GM12878 (cell line): Measurements from ENCODE around the gene ADCY2. TPM values are rescaled to one million over a fixed set of nuclear protein-coding genes. Genes with fewer than 3 reads are reported as not detected.

ENCODE experiments used
- ATAC-seq: fragments of 200-7000 bp; cut with Tn5 transposase; 3 replicates; pipeline ENCODE4 v1.9.1; 2020; ENCODE audit warnings: mild to moderate bottlenecking, moderate library complexity
- BruUV-seq: library from RNA; stranded (reverse); fragments of 400-500 nt; replicated peaks from 2 replicates; lab custom pipeline; 2021; lab: Mats Ljungman, UMichigan
- CTCF ChIA-PET: fragments of 300-600 bp; sonication (Branson Sonifier 250); formaldehyde crosslinking; extraction: SDS; loops from one replicate; lab custom pipeline; 2021; ENCODE audit warnings: inconsistent platforms; lab: Yijun Ruan, JAX
- POLR2A ChIA-PET: fragments of 350-600 bp; formaldehyde crosslinking; extraction: SDS; loops from one replicate; lab custom pipeline; 2021; ENCODE audit warnings: inconsistent platforms; lab: Charles Lee
- RAD21 ChIA-PET: fragments of 300-600 bp; sonication (Branson Sonifier 250); formaldehyde crosslinking; loops from one replicate; lab custom pipeline; 2023; ENCODE audit warnings: antibody characterized with exemption; ENCODE audit not compliant: unreplicated experiment; lab: Charles Lee
- SMC1A ChIA-PET: fragments of 300-600 bp; sonication (Branson Sonifier 250); formaldehyde crosslinking; loops from one replicate; lab custom pipeline; 2023; ENCODE audit not compliant: unreplicated experiment, uncharacterized antibody; lab: Charles Lee
- DNase-seq: peaks from one replicate; pipeline ENCODE4 v3.0.0-alpha.2; 2011; ENCODE audit warnings: low read depth, low spot score
- FAIRE-seq: peaks from 3 replicates; lab custom pipeline; 2011; peaks lifted over from hg19 to GRCh38; lab: Jason Lieb, UNC
- H2AFZ ChIP-seq: 2 replicates; pipeline ENCODE4 v1.6.0; 2011; ENCODE audit warnings: low read depth, low read length, control low read depth; ENCODE audit not compliant: control insufficient read depth
- H3K27ac ChIP-seq: 2 replicates; pipeline ENCODE4 v1.5.1; 2011; ENCODE audit warnings: control low read depth; ENCODE audit not compliant: control insufficient read depth, insufficient read depth
- H3K27me3 ChIP-seq, 2 experiments: replicated peaks in 1 of 2; 2 replicates each; pipeline versions ENCODE4 v1.6.0 to v1.6.1; 2011; ENCODE audit warnings: low read length in 1 of 2; ENCODE audit not compliant: control insufficient read depth in 2 of 2, insufficient read depth in 2 of 2
- H3K36me3 ChIP-seq, 2 experiments: 2 replicates each; pipeline ENCODE4 v1.5.1; 2011; ENCODE audit warnings: low read length in 1 of 2; ENCODE audit not compliant: control insufficient read depth in 2 of 2, insufficient read depth in 2 of 2
- H3K4me1 ChIP-seq: 2 replicates; pipeline ENCODE4 v1.6.1; 2011; ENCODE audit warnings: mild to moderate bottlenecking, low read length, moderate library complexity, mixed read lengths; ENCODE audit not compliant: control insufficient read depth, insufficient read depth
- H3K4me2 ChIP-seq: 2 replicates; pipeline ENCODE4 v1.6.0; 2011; ENCODE audit warnings: control low read depth; ENCODE audit not compliant: control insufficient read depth, insufficient read depth
- H3K4me3 ChIP-seq: fragments of 200-600 bp; sonication (generic); 2 replicates; pipeline ENCODE4 v1.5.1; 2016
- H3K79me2 ChIP-seq: 2 replicates; pipeline ENCODE4 v1.6.0; 2011; ENCODE audit warnings: low read length; ENCODE audit not compliant: control insufficient read depth, insufficient read depth
- H3K9ac ChIP-seq: 2 replicates; pipeline ENCODE4 v1.8.0; 2011; ENCODE audit warnings: low read length, control low read depth, mixed read lengths; ENCODE audit not compliant: control insufficient read depth, insufficient read depth
- H3K9me3 ChIP-seq: replicated peaks from 3 replicates; pipeline ENCODE4 v1.5.1; 2011; ENCODE audit warnings: mild to moderate bottlenecking, low read length; ENCODE audit not compliant: control insufficient read depth, insufficient read depth
- H4K20me1 ChIP-seq: 2 replicates; pipeline ENCODE4 v1.6.0; 2011; ENCODE audit not compliant: control insufficient read depth, insufficient read depth
- ASH2L ChIP-seq: fragments of 300-600, 200-600 bp; sonication (generic); IDR thresholded peaks from 2 replicates; pipeline ENCODE4 v1.6.1; 2017; ENCODE audit warnings: low read depth, mild to moderate bottlenecking, borderline replicate concordance
- CREM ChIP-seq: IDR thresholded peaks from 2 replicates; pipeline ENCODE4 v1.6.1; 2014; ENCODE audit warnings: antibody characterized with exemption, low read depth
- ELK1 ChIP-seq: IDR thresholded peaks from 2 replicates; pipeline ENCODE4 v1.6.1; 2012; ENCODE audit warnings: low read depth, low read length, improper control_type of control experiment
- HDGF ChIP-seq: fragments of 450-650 bp; IDR thresholded peaks from 2 replicates; pipeline ENCODE4 v1.6.1; 2016; ENCODE audit warnings: antibody characterized with exemption
- SIN3A ChIP-seq: IDR thresholded peaks from 2 replicates; pipeline ENCODE4 v1.6.1; 2012; ENCODE audit warnings: low read depth, low read length, improper control_type of control experiment
- SIX5 ChIP-seq: IDR thresholded peaks from 2 replicates; pipeline ENCODE4 v1.6.1; 2011; ENCODE audit warnings: mild to moderate bottlenecking, low read depth, low read length, moderate library complexity; ENCODE audit not compliant: severe bottlenecking
- SUZ12 ChIP-seq: fragments of 200-600 bp; sonication (generic); IDR thresholded peaks from one replicate; pipeline ENCODE4 v1.6.1; 2018; ENCODE audit warnings: antibody characterized with exemption, mild to moderate bottlenecking; ENCODE audit not compliant: unreplicated experiment
- TCF3 ChIP-seq: IDR thresholded peaks from 2 replicates; pipeline ENCODE4 v1.6.1; 2012; ENCODE audit warnings: low read depth, mild to moderate bottlenecking, low read length, borderline replicate concordance; ENCODE audit not compliant: insufficient read depth
- ZNF274 ChIP-seq: IDR thresholded peaks from one replicate; pipeline ENCODE4 v1.8.0; 2011; ENCODE audit not compliant: insufficient read length, insufficient read depth
- WGBS: methylation state at CpG from one replicate; pipeline ENCODE4 v1.1.6; 2016; ENCODE audit warnings: low lambda C conversion rate; ENCODE audit not compliant: insufficient replicate concordance, insufficient coverage; ENCODE audit errors: missing lambda C conversion rate; 5-methylcytosine and 5-hydroxymethylcytosine counted together
- in situ Hi-C: fragments of 300-500 bp; cut with MboI; formaldehyde crosslinking; loops from 9 replicates; pipeline ENCODE4 v1.14.3; 2018; ENCODE audit warnings: mixed read lengths
- intact Hi-C: fragments of 100-400 bp; cut with micrococcal nuclease; formaldehyde crosslinking; loops from one replicate; pipeline ENCODE4 v1.14.2; 2022; ENCODE audit not compliant: unreplicated experiment
- polyA plus RNA-seq, 11 experiments: library from polyadenylated mRNA; depleted of rRNA in 4 of 11; unstranded in 6 of 11; stranded (reverse) in 5 of 11; fragments of >200 nt; fragmentation: Nextera tagmentation in 4 of 11; fragmentation: Illumina TruSeq in 1 of 11; extraction: Ambion mirVana in 4 of 11; extraction: Trizol in 1 of 11; gene quantifications; 1 replicate in 1 of 11; 2 replicates in 10 of 11; pipeline versions ENCODE4 v1.2.1 to v1.2.3, GENCODE V29; 2011 to 2016; ENCODE audit warnings: inconsistent platforms in 2 of 11, missing spikeins in 2 of 11, low read depth in 1 of 11
- total RNA-seq, 4 experiments: library from RNA; depleted of rRNA in 3 of 4; stranded (reverse); fragments of >200 nt in 3 of 4; fragmentation: Illumina TruSeq in 1 of 4; extraction: Trizol in 1 of 4; gene quantifications; 2 replicates each; pipeline versions ENCODE4 v1.2.1 to v1.2.3, GENCODE V29; 2013 to 2021

ADCY2 gene
- total and polyA plus RNA-seq, 10 of the 15 experiments (the other 5 are each of a cell fraction or from before 2014, with no cell fraction given) = 0.07 to 0.26 TPM; not detected in 8

- FAIRE-seq = no peak
- in situ Hi-C loops = no loop called here
Observed at GRCh38 chr5:7855611-7856010, 459.7 kb downstream of the ADCY2 start.

More at GRCh38 chr5:7855611-7856010, 459.7 kb downstream of the ADCY2 start:
- ChIA-PET SMC1A (interaction anchor here (0.6 to 1.0 kb wide), 5 partner anchors 9 to 456 kb away, joined by 3 read pairs; no protein-coding TSS in a partner anchor), RAD21 (no interaction called here), POLR2A (no interaction called here), CTCF (interaction anchor here (1.0 to 1.8 kb wide), 3 partner anchors 11 to 42 kb away, joined by 3 to 5 read pairs (median 5); no protein-coding TSS in a partner anchor)
- ATAC-seq (no peak), DNase-seq (no peak)
- Histone ChIP-seq H3K4me2 (no peak overlapping the region), H3K79me2 (no peaks in the 10 kb centered on the region), H2AFZ (no peak overlapping the region), H3K27ac (no peak overlapping the region), H3K9me3 (no peaks in the 10 kb centered on the region; the same call in 2 of the 3 replicates), H4K20me1 (no peaks in the 10 kb centered on the region), H3K9ac (no peak overlapping the region), H3K4me3 (no peak overlapping the region), H3K4me1 (no peaks in the 10 kb centered on the region), H3K27me3 (peaks cover 0 to 6% of the 10 kb centered on the region in 2 experiments; a peak in 1 of 4 replicates), H3K36me3 (peaks cover 0 to 7% of the 10 kb centered on the region in 2 experiments; a peak in 3 of 4 replicates)
- intact Hi-C loops = no loop called here
- 73% methylated on average over 3 of the region's 3 CpGs for WGBS
- no TSS peak for BruUV-seq
- TF ChIP-seq ZNF274 (no peak), ELK1 (no peak), TCF3 (no peak), SIN3A (no peak), ASH2L (no peak), SIX5 (no peak), HDGF (no peak), SUZ12 (no peak), CREM (no peak)
